ENCODE measurements around the gene DENND11. TPM values are rescaled to one million over a fixed set of nuclear protein-coding genes. Genes with fewer than 3 reads are reported as not detected.

Gene DENND11
- total and polyA plus RNA-seq, 9 of the 15 experiments (the other 6 are each of a cell fraction or from before 2014, with no cell fraction given): 0.07 to 1.1 (median 0.36) TPM

- TF ChIP-seq CTCFL (IDR thresholded peaks at IDR 0.05; ENCODE audit: borderline replicate concordance, insufficient read depth, low read depth, low read length, poor library complexity, severe bottlenecking) (peak; percentile 54), REST (IDR thresholded peaks at IDR 0.05; ENCODE audit: borderline replicate concordance) (peak; percentile 62; the same call in 1 of the 2 replicates), REST (CRISPR knock-in tag; IDR thresholded peaks at IDR 0.05; ENCODE audit: low read depth) (no peak), CTCF (IDR thresholded peaks at IDR 0.05 in 2 of 3, conservative IDR thresholded peaks at IDR 0.05 in 1 of 3; ENCODE audit: insufficient read depth in 2 of 3, low read depth in 1 of 3, low read length in 3 of 3) (peak; percentile 80 to 92 (median 88)), RAD21 (CRISPR knock-in tag; conservative IDR thresholded peaks at IDR 0.05 in 1 of 2, IDR thresholded peaks at IDR 0.05 in 1 of 2) (peak; percentile 55 to 78), ZBTB11 (CRISPR knock-in tag; IDR thresholded peaks at IDR 0.05) (peak in 1 of 3 experiments; percentile 70; a peak in 2 of 6 replicates), IFI16 (CRISPR knock-in tag; IDR thresholded peaks at IDR 0.05) (no peak), ZNF77 (CRISPR knock-in tag; IDR thresholded peaks at IDR 0.05) (no peak), ZNF263 (CRISPR knock-in tag; IDR thresholded peaks at IDR 0.05; ENCODE audit: borderline replicate concordance) (peak; percentile 95), SIN3A (IDR thresholded peaks at IDR 0.05; ENCODE audit: borderline replicate concordance in 2 of 2, control insufficient read depth in 1 of 2, low read depth in 2 of 2, low read length in 2 of 2) (no peak)
Measured at GRCh38 chr7:141654551-141654950, 47.4 kb downstream of the DENND11 start (continued).
